Lower leg skin (tissue), 3 donors: Measurements from ENCODE around the gene TBX5.

Experiments
- POLR2A ChIP-seq, 2 donors: fragments of 450-650 bp; IDR thresholded peaks; one replicate each; pipeline ENCODE4 v1.6.1; 2016 to 2017; ENCODE audit warnings: antibody characterized with exemption in 2 of 2, mild to moderate bottlenecking in 1 of 2, moderate library complexity in 1 of 2
- TF ChIP-seq, protein P1 (sequence below), 3 donors: fragments of 450-650 bp; IDR thresholded peaks; one replicate each; pipeline ENCODE4 v1.5.1; 2016; ENCODE audit warnings: antibody characterized with exemption in 3 of 3, mild to moderate bottlenecking in 3 of 3, moderate library complexity in 2 of 3

DNA sequence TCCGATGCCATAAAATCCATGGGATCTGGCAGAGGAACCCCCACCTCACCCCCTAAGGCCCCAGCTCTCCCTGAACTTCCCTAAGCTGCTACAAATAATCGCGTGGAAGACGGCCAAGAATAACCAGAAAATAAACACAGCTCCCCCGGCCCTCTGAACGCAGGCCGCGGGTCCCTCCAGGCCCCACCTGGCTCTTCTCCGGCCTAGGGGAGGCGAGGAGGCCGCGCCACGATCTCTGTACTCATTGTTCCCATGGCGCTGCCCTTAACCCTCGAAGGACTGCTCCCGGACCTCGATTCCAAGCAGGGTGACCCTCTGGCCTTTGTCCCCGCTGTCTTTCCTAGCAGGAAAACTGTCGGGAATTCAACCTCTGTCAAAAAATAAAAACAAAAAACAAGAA, 33.9 kb upstream of the TBX5 start:
- TF ChIP-seq, protein P1, sequence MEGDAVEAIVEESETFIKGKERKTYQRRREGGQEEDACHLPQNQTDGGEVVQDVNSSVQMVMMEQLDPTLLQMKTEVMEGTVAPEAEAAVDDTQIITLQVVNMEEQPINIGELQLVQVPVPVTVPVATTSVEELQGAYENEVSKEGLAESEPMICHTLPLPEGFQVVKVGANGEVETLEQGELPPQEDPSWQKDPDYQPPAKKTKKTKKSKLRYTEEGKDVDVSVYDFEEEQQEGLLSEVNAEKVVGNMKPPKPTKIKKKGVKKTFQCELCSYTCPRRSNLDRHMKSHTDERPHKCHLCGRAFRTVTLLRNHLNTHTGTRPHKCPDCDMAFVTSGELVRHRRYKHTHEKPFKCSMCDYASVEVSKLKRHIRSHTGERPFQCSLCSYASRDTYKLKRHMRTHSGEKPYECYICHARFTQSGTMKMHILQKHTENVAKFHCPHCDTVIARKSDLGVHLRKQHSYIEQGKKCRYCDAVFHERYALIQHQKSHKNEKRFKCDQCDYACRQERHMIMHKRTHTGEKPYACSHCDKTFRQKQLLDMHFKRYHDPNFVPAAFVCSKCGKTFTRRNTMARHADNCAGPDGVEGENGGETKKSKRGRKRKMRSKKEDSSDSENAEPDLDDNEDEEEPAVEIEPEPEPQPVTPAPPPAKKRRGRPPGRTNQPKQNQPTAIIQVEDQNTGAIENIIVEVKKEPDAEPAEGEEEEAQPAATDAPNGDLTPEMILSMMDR (IDR thresholded peaks at IDR 0.05) = no peak
- TF ChIP-seq POLR2A (IDR thresholded peaks at IDR 0.05) = no peak
